ENCODE measurements around the gene NIPAL1. TPM values are rescaled to one million over a fixed set of nuclear protein-coding genes. Genes with fewer than 3 reads are reported as not detected.

NIPAL1 gene
- polyA plus RNA-seq, 1 donor from 2014 or later = 0.85 TPM

DNA sequence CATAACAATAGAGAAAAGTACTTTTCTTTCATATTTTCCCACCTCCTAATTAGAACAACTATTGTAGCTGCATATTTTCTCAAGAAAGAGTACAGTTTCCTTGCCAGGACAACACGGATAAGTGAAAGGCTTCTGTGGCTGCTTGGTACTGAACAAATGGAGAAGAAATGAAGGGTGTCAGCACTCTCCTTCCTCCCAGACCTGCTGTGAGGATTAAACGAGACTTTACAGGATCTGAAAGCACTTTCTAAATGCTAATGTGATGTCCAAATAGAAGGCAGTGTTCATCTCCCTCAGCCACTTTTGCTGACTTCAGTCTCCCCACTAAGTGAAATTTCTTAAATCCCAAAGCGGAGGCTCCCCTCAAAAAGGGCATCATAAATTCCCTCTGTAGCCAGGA lies 13.9 kb downstream of the NIPAL1 start:
- H3K79me2 ChIP-seq (replicated peaks; ENCODE audit: insufficient read depth, low read length) = no peaks in the 10 kb centered on the region
- H2AFZ ChIP-seq (ENCODE audit: low read depth, low read length) = no peak overlapping the region
- H3K36me3 ChIP-seq (ENCODE audit: insufficient read depth, low read length) = no peaks in the 10 kb centered on the region
- H3K4me3 ChIP-seq (ENCODE audit: low read length) = no peak overlapping the region
- H3K4me2 ChIP-seq (ENCODE audit: low read length) = no peak overlapping the region
- TF ChIP-seq SMC3 (conservative IDR thresholded peaks at IDR 0.05; ENCODE audit: poor library complexity) (no peak), EZH2 (IDR thresholded peaks at IDR 0.05; ENCODE audit: borderline replicate concordance, insufficient read depth, low read length, poor library complexity, severe bottlenecking) (no peak), CTCF (IDR thresholded peaks at IDR 0.05; ENCODE audit: poor library complexity, severe bottlenecking) (no peak), MXI1 (conservative IDR thresholded peaks at IDR 0.05; ENCODE audit: poor library complexity, severe bottlenecking) (no peak), EP300 (conservative IDR thresholded peaks at IDR 0.05; ENCODE audit: poor library complexity, severe bottlenecking) (no peak), REST (IDR thresholded peaks at IDR 0.05; ENCODE audit: borderline replicate concordance) (no peak), POLR2AphosphoS5 (IDR thresholded peaks at IDR 0.05) (no peak), TAF1 (IDR thresholded peaks at IDR 0.05; ENCODE audit: low read depth) (no peak), RAD21 (conservative IDR thresholded peaks at IDR 0.05) (no peak)
- H4K20me1 ChIP-seq (ENCODE audit: insufficient read depth) = no peaks in the 10 kb centered on the region
- no peaks in the 10 kb centered on the region for H3K9me2 ChIP-seq (ENCODE audit: insufficient read depth, low read length)
- H3K27ac ChIP-seq (ENCODE audit: low read length) = no peak overlapping the region
- no peaks in the 10 kb centered on the region for H3K9me3 ChIP-seq (ENCODE audit: low read length)
- H3F3A ChIP-seq (ENCODE audit: insufficient read depth, low read length, poor library complexity, severe bottlenecking) = no peaks in the 10 kb centered on the region
- no peak overlapping the region for H3K9ac ChIP-seq (ENCODE audit: low read length)
- no peaks in the 10 kb centered on the region for H3K27me3 ChIP-seq (ENCODE audit: insufficient read depth, low read depth, low read length)

- Histone ChIP-seq H3K36me3 (ENCODE audit: insufficient read depth, low read length) (no peaks in the 10 kb centered on the region), H4K20me1 (ENCODE audit: insufficient read depth) (no peaks in the 10 kb centered on the region), H3K27ac (ENCODE audit: low read length) (no peak overlapping the region), H3K27me3 (ENCODE audit: insufficient read depth, low read depth, low read length) (no peaks in the 10 kb centered on the region), H3K9ac (ENCODE audit: low read length) (no peak overlapping the region), H3K9me2 (ENCODE audit: insufficient read depth, low read length) (no peaks in the 10 kb centered on the region), H3K79me2 (replicated peaks; ENCODE audit: insufficient read depth, low read length) (no peaks in the 10 kb centered on the region), H3F3A (ENCODE audit: insufficient read depth, low read length, poor library complexity, severe bottlenecking) (no peaks in the 10 kb centered on the region), H3K4me3 (ENCODE audit: low read length) (no peak overlapping the region), H3K9me3 (ENCODE audit: low read length) (no peaks in the 10 kb centered on the region), H3K4me2 (ENCODE audit: low read length) (no peak overlapping the region), H2AFZ (ENCODE audit: low read depth, low read length) (no peak overlapping the region)
- TF ChIP-seq TAF1 (IDR thresholded peaks at IDR 0.05; ENCODE audit: low read depth) (no peak), POLR2AphosphoS5 (IDR thresholded peaks at IDR 0.05) (no peak), SMC3 (conservative IDR thresholded peaks at IDR 0.05; ENCODE audit: poor library complexity) (no peak), CTCF (IDR thresholded peaks at IDR 0.05; ENCODE audit: poor library complexity, severe bottlenecking) (no peak), RAD21 (conservative IDR thresholded peaks at IDR 0.05) (no peak), EP300 (conservative IDR thresholded peaks at IDR 0.05; ENCODE audit: poor library complexity, severe bottlenecking) (no peak), EZH2 (IDR thresholded peaks at IDR 0.05; ENCODE audit: borderline replicate concordance, insufficient read depth, low read length, poor library complexity, severe bottlenecking) (no peak), REST (IDR thresholded peaks at IDR 0.05; ENCODE audit: borderline replicate concordance) (no peak), MXI1 (conservative IDR thresholded peaks at IDR 0.05; ENCODE audit: poor library complexity, severe bottlenecking) (no peak)
Measured at GRCh38 chr4:48031802-48032525, 15.4 kb downstream of the NIPAL1 start.

Measured in neural cell (in vitro differentiated cells).